Omental fat pad (tissue), 4 donors: ENCODE data around the gene NLGN4X. TPM values are rescaled to one million over a fixed set of nuclear protein-coding genes. Genes with fewer than 3 reads are reported as not detected.

Experiments used
- ATAC-seq: fragments of 150-250 bp; one replicate; pipeline ENCODE4 v1.9.1; 2016; ENCODE audit warnings: mild to moderate bottlenecking, moderate library complexity; ENCODE audit not compliant: low FRiP score
- DNase-seq: peaks from one replicate; pipeline ENCODE4 v3.0.0-alpha.2; 2019; ENCODE audit warnings: low spot score
- CTCF ChIP-seq, 3 donors: fragments of 450-650 bp; IDR thresholded peaks; one replicate each; pipeline ENCODE4 v1.5.1; 2016 to 2017; ENCODE audit warnings: antibody characterized with exemption in 3 of 3, mild to moderate bottlenecking in 3 of 3, moderate library complexity in 2 of 3
- total RNA-seq, 4 donors: library from RNA; depleted of rRNA; stranded (reverse); fragments of >200 nt; gene quantifications; one replicate each; pipeline ENCODE4 v1.1.0, GENCODE V29; 2016

The NLGN4X gene
- total RNA-seq, 4 donors from 2014 or later, result 2.9 to 14.8 (median 5.5) TPM

DNA sequence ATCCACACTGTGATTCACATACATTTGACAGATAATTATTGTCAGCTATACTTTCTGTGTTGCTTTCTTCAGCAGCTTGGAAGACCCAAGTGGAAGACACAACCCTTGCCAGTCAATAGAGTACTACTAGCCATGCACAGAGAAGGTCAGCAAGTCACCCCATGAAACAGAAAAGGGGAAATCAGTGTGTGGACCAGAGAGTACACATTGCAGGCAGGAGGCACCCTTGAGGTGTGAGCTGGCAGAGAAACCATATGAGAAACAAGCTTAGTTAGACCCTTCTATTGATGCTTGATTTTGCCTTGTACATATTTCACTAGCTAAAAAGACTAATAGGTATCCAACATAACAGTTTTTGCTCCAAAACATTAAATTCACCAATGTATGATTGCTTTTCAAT, 99.5 kb downstream of the NLGN4X start:
- no peak for ATAC-seq
- no peak for DNase-seq
- TF ChIP-seq CTCF (IDR thresholded peaks at IDR 0.05), result no peak

DNA sequence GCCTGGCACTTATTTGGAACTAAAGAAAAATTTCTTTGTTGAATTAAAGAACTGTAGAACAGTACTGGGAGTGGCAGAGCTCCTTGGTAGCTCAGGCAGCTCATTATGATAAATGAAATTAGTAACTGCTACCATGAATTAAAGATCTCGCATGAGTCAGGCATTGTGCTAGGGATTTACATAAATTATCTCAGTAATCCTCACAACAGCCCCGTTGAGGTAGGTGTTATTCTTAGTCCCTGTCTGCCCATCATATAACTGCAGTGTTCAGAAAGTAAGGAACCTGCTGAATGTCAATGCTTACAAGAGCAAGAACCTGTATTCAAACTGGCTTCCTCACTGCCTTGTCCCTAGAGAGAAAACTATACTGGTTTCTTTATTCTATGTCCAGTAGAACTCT, 108.3 kb downstream of the NLGN4X start:
- no peak for DNase-seq
- no peak for TF ChIP-seq CTCF (IDR thresholded peaks at IDR 0.05)
- no peak for ATAC-seq

DNA sequence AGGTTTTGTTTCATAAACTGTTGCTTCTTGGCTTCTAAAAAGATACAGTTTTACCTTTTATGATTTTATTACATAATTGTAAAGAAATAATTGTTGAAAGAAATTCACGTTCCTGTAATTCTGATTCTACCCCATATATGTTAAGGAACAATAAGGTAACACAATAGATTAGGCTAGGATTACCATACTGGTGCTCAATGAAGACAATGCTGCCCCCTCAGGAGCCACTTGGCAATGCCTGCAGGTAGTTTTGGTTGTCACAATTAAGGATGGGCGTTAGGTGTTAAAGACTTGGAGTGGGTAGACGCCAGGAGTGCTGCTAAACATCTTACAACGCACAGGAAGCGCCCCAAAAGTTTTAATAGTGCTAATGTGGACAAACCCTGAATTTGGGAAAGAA, 133.2 kb downstream of the NLGN4X start:
- DNase-seq (no peak), ATAC-seq (no peak)
- TF ChIP-seq CTCF (IDR thresholded peaks at IDR 0.05), result no peak

DNA sequence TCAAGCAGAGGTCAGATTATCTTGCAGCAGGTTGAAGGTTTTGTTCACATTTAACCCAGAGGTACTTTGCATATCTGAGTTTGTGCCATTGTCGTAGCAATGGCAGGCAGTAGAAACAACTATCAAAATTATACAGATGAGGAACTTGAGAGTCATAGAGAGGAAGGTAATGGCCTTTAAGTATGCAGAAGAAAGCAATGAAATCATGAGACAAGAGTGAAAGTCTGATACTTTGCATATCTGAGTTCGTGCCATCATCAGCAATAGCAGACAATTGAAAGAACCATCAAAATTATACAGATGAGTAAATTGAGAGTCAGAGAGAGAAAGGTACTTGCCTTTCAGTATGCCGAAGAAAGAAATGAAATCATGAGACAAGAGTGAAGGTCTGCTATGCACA, 154.1 kb downstream of the NLGN4X start:
- no peak for DNase-seq
- TF ChIP-seq CTCF (IDR thresholded peaks at IDR 0.05), result no peak
- ATAC-seq, result no peak

DNA sequence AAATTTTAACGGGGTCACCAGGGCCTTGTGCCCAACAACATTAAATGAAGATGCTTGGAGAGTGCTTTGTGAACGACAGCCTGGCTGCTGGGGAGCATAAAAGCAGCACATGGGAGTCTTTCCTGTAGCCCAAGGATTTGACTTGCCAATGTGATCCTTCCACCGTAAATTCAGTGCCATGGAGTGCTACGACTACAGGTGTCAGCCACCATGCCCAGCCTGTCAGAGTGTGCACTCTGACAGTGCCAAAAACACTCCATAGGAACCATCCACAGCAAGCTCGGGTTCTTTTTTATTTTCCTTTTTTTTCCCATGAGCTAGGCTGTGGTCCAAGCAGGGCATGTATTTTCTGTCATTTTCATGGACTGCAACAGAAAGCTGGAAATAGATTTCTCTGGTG, 156.9 kb downstream of the NLGN4X start:
- DNase-seq (no peak), ATAC-seq (no peak)
- TF ChIP-seq CTCF (IDR thresholded peaks at IDR 0.05), result no peak

DNA sequence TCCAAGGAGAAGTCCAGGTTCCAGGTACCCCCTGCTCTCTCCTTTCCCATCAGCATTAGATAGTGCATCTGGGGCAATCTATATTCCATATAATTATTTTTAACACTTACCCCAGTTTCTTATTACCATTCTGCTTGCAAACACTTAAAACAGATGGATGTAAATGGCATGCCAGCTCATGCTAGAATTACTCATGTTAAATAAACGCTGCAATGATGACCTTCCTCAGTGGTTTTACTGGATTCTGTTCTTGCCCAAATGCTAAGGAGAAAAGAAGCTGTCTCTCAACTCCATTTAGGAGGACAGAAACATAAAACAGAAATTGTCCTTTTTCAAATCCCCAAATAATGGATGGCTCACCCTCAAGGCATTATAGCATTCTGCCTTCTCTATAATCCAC, 161.1 kb downstream of the NLGN4X start:
- no peak for TF ChIP-seq CTCF (IDR thresholded peaks at IDR 0.05)
- ATAC-seq (no peak), DNase-seq (no peak)

GRCh38 chrX:6053141-6053540, 175.5 kb downstream of the NLGN4X start:
- no peak for ATAC-seq
- no peak for TF ChIP-seq CTCF (IDR thresholded peaks at IDR 0.05)

More at GRCh38 chrX:6053141-6053540, 175.5 kb downstream of the NLGN4X start:
- no peak for DNase-seq
